HepG2 (cell line): Measurements from ENCODE around the gene CHRD.

Experiments
- CEBPB ChIP-seq: IDR thresholded peaks from 2 replicates; pipeline ENCODE4 v1.6.1; 2011; ENCODE audit warnings: low read depth, low read length, improper control_type of control experiment, borderline replicate concordance
- ERF ChIP-seq: IDR thresholded peaks from 2 replicates; pipeline ENCODE4 v1.6.1; 2018; ENCODE audit warnings: missing biosample characterization, missing genetic modification reagents
- HMG20B ChIP-seq: conservative IDR thresholded peaks from 2 replicates; pipeline ENCODE4 v1.6.1; 2016; ENCODE audit warnings: missing genetic modification reagents, missing compliant biosample characterization
- ISL2 ChIP-seq: sonication (generic); formaldehyde crosslinking; IDR thresholded peaks from 2 replicates; pipeline ENCODE4 v1.5.0; 2020; ENCODE audit warnings: missing genetic modification reagents
- KAT2B ChIP-seq: fragments of 150-350 bp; IDR thresholded peaks from 2 replicates; pipeline ENCODE4 v1.6.1; 2014; ENCODE audit warnings: low read depth, low read length, borderline replicate concordance
- MAFF ChIP-seq: IDR thresholded peaks from 2 replicates; pipeline ENCODE4 v1.6.1; 2011; ENCODE audit warnings: low read depth, low read length, improper control_type of control experiment
- POLR2A ChIP-seq, 2 experiments: IDR thresholded peaks; 2 replicates each; pipeline ENCODE4 v1.6.1; 2011; ENCODE audit warnings: low read depth in 2 of 2, low read length in 2 of 2, mild to moderate bottlenecking in 1 of 2, moderate library complexity in 1 of 2; ENCODE audit not compliant: insufficient read depth in 1 of 2
- SMC3 ChIP-seq: IDR thresholded peaks from 2 replicates; pipeline ENCODE4 v1.6.1; 2011; ENCODE audit warnings: low read length, improper control_type of control experiment
- SOX6 ChIP-seq, 2 experiments: fragments of 450-650 bp in 1 of 2; sonication (generic) in 1 of 2; formaldehyde crosslinking in 1 of 2; IDR thresholded peaks; 2 replicates each; pipeline versions ENCODE4 v1.4.0 to v1.6.1; 2017 to 2020; ENCODE audit warnings: antibody characterized with exemption in 1 of 2, mild to moderate bottlenecking in 1 of 2, missing genetic modification reagents in 1 of 2
- TAF1 ChIP-seq: sonication (generic); formaldehyde crosslinking; IDR thresholded peaks from 2 replicates; pipeline ENCODE4 v1.4.0; 2020; ENCODE audit warnings: missing genetic modification reagents
- ZKSCAN1 ChIP-seq: fragments of 150-350 bp; IDR thresholded peaks from 2 replicates; pipeline ENCODE4 v1.6.1; 2014; ENCODE audit warnings: low read length
- ZNF431 ChIP-seq: sonication (generic); formaldehyde crosslinking; IDR thresholded peaks from 2 replicates; pipeline ENCODE4 v1.9.0; 2022; ENCODE audit warnings: missing genetic modification reagents, low read depth, mild to moderate bottlenecking, borderline replicate concordance
- ZNF773 ChIP-seq: sonication (generic); formaldehyde crosslinking; IDR thresholded peaks from 2 replicates; pipeline ENCODE4 v1.4.0; 2020; ENCODE audit warnings: missing genetic modification reagents, borderline replicate concordance
- TF ChIP-seq, protein P1 (sequence below): sonication (generic); formaldehyde crosslinking; IDR thresholded peaks from 2 replicates; pipeline ENCODE4 v1.5.0; 2020; ENCODE audit warnings: mild to moderate bottlenecking, missing genetic modification reagents, moderate library complexity

DNA sequence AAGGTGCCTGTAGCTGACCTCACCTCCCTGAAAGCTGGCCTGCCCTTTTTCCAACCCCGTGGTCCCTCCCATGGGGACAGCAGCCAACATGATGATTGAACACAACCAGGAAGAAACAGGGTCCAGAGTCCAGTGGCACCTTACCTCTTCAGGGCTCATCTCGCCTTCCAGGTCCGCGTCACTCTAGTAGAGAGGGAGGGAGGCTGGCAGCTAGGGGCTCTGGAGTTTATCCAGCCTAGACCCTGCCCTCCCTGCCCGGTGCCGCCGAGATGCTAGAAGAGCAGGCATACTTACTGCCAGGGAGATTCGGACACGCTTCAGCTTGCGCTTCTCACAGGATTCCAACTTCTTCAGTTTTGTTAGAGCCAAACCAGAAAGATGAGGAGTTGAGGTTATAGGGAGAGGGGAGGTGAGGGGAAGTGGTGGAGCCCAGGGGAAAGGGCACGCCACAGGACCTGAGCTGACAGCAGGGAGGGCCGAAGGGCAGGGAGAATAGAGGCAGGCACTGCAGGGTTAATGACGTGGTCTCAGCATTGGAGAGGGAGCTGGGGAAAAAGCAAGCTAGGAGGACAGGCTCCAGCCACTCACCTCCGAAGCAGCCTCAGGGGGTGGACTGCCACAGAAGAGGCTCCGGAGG lies 27.6 kb upstream of the CHRD start:
- TF ChIP-seq ZKSCAN1, result no peak
- TF ChIP-seq ERF (CRISPR knock-in tag), result no peak
- no peak for TF ChIP-seq SOX6 (IDR thresholded peaks at IDR 0.05)
- no peak for TF ChIP-seq SOX6 (CRISPR knock-in tag; IDR thresholded peaks at IDR 0.05)
- TF ChIP-seq MAFF, result no peak
- no peak for TF ChIP-seq POLR2A (IDR thresholded peaks at IDR 0.05; ENCODE audit: insufficient read depth in 1 of 2, low read depth in 2 of 2, low read length in 2 of 2)
- TF ChIP-seq, protein P1, sequence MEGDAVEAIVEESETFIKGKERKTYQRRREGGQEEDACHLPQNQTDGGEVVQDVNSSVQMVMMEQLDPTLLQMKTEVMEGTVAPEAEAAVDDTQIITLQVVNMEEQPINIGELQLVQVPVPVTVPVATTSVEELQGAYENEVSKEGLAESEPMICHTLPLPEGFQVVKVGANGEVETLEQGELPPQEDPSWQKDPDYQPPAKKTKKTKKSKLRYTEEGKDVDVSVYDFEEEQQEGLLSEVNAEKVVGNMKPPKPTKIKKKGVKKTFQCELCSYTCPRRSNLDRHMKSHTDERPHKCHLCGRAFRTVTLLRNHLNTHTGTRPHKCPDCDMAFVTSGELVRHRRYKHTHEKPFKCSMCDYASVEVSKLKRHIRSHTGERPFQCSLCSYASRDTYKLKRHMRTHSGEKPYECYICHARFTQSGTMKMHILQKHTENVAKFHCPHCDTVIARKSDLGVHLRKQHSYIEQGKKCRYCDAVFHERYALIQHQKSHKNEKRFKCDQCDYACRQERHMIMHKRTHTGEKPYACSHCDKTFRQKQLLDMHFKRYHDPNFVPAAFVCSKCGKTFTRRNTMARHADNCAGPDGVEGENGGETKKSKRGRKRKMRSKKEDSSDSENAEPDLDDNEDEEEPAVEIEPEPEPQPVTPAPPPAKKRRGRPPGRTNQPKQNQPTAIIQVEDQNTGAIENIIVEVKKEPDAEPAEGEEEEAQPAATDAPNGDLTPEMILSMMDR (CRISPR knock-in tag), result no peak
- TF ChIP-seq ZNF773 (CRISPR knock-in tag), result no peak
- TF ChIP-seq SMC3, result no peak
- TF ChIP-seq CEBPB, result no peak
- no peak for TF ChIP-seq TAF1 (CRISPR knock-in tag)
- no peak for TF ChIP-seq ZNF431 (CRISPR knock-in tag)
- no peak for TF ChIP-seq KAT2B
- no peak for TF ChIP-seq HMG20B (CRISPR knock-in tag)
- no peak for TF ChIP-seq ISL2 (CRISPR knock-in tag)
